Activated CD8-positive, alpha-beta T cell treated with anti-CD3 and anti-CD28 coated beads for 36 hours (primary cell): ENCODE data around the gene LRRFIP2. TPM values are rescaled to one million over a fixed set of nuclear protein-coding genes. Genes with fewer than 3 reads are reported as not detected.

Experiments used
- ATAC-seq: fragments of 200-7000 bp; cut with Tn5 transposase; one replicate; pipeline ENCODE4 v1.10.0; 2021; ENCODE audit warnings: mild to moderate bottlenecking, moderate library complexity
- CTCF ChIA-PET: fragments of 350-600 bp; sonication (Branson Sonifier 250); formaldehyde crosslinking; loops from one replicate; lab custom pipeline; 2021; ENCODE audit warnings: antibody characterized with exemption; lab: Charles Lee
- POLR2A ChIA-PET: fragments of 350-600 bp; sonication (Branson Sonifier 250); formaldehyde crosslinking; loops from one replicate; lab custom pipeline; 2021; ENCODE audit warnings: antibody characterized with exemption; lab: Charles Lee
- DNase-seq: peaks from one replicate; pipeline ENCODE4 v3.0.0-alpha.2; 2020
- H3K27ac Mint-ChIP-seq: one replicate; pipeline ENCODE4 v1.8.0; 2021; ENCODE audit warnings: mild to moderate bottlenecking, mixed read lengths
- H3K27me3 Mint-ChIP-seq: one replicate; pipeline ENCODE4 v1.8.0; 2021; ENCODE audit warnings: mixed read lengths
- H3K36me3 Mint-ChIP-seq: one replicate; pipeline ENCODE4 v1.8.0; 2021; ENCODE audit warnings: low read depth, mixed read lengths
- H3K4me1 Mint-ChIP-seq: one replicate; pipeline ENCODE4 v1.8.0; 2021; ENCODE audit warnings: low read depth, mixed read lengths
- H3K4me3 Mint-ChIP-seq: one replicate; pipeline ENCODE4 v1.8.0; 2021; ENCODE audit warnings: mild to moderate bottlenecking, moderate library complexity, mixed read lengths
- H3K9me3 Mint-ChIP-seq: one replicate; pipeline ENCODE4 v1.8.0; 2021; ENCODE audit warnings: mixed read lengths
- CTCF ChIP-seq: fragments of 200-600 bp; IDR thresholded peaks from one replicate; pipeline ENCODE4 v1.8.0; 2022; ENCODE audit warnings: antibody characterized with exemption, mild to moderate bottlenecking
- intact Hi-C: fragments of 100-400 bp; cut with micrococcal nuclease; formaldehyde crosslinking; loops from one replicate; pipeline ENCODE4 v1.10.0; 2022
- total RNA-seq, 2 experiments: library from RNA; stranded (reverse); gene quantifications; one replicate each; pipeline ENCODE4 v1.2.3, GENCODE V29; 2021

Gene LRRFIP2
- total RNA-seq, 2 experiments from 2014 or later, result 18.7 to 23.1 TPM

GRCh38 chr3:37093481-37093880, 80.9 kb downstream of the LRRFIP2 start:
- intact Hi-C loops, result no loop called here
- Mint-ChIP-seq H3K27me3 (no peaks in the 10 kb centered on the region), H3K4me1 (no peaks in the 10 kb centered on the region), H3K27ac (no peak overlapping the region), H3K4me3 (no peak overlapping the region), H3K9me3 (no peaks in the 10 kb centered on the region), H3K36me3 (peaks cover 4% of the 10 kb centered on the region)
- DNase-seq (no peak), ATAC-seq (no peak)
- POLR2A ChIA-PET, result no interaction called here
- TF ChIP-seq CTCF, result no peak
- CTCF ChIA-PET, result interaction anchor here (1.1 to 1.5 kb wide), 3 partner anchors 10 to 70 kb away, joined by 3 to 4 read pairs (median 3); no protein-coding TSS in a partner anchor

GRCh38 chr3:37092484-37092883, 81.9 kb downstream of the LRRFIP2 start:
- no peak for TF ChIP-seq CTCF
- H3K36me3 Mint-ChIP-seq, result peaks cover 4% of the 10 kb centered on the region

GRCh38 chr3:37087870-37088269, 86.5 kb downstream of the LRRFIP2 start:
- intact Hi-C loops, result no loop called here
- Mint-ChIP-seq H3K27ac (no peak overlapping the region), H3K4me1 (no peaks in the 10 kb centered on the region), H3K27me3 (no peaks in the 10 kb centered on the region), H3K36me3 (peaks cover 4% of the 10 kb centered on the region), H3K4me3 (no peak overlapping the region), H3K9me3 (no peaks in the 10 kb centered on the region)
- no peak for TF ChIP-seq CTCF
- POLR2A ChIA-PET, result no interaction called here
- CTCF ChIA-PET, result no interaction called here
- DNase-seq (no peak), ATAC-seq (no peak)

More at GRCh38 chr3:37092484-37092883, 81.9 kb downstream of the LRRFIP2 start:
- ATAC-seq (no peak), DNase-seq (no peak)
- H3K27me3 Mint-ChIP-seq, result no peaks in the 10 kb centered on the region
- no peak overlapping the region for H3K4me3 Mint-ChIP-seq
- H3K27ac Mint-ChIP-seq, result no peak overlapping the region
- intact Hi-C loops, result no loop called here
- ChIA-PET POLR2A (no interaction called here), CTCF (interaction anchor here (1.1 to 1.5 kb wide), 2 partner anchors 11 to 71 kb away, joined by 3 to 4 read pairs; no protein-coding TSS in a partner anchor)
- H3K9me3 Mint-ChIP-seq, result no peaks in the 10 kb centered on the region
- no peaks in the 10 kb centered on the region for H3K4me1 Mint-ChIP-seq

- Mint-ChIP-seq H3K27ac (no peak overlapping the region), H3K4me1 (no peaks in the 10 kb centered on the region), H3K9me3 (no peaks in the 10 kb centered on the region), H3K36me3 (peaks cover 4% of the 10 kb centered on the region), H3K4me3 (no peak overlapping the region), H3K27me3 (no peaks in the 10 kb centered on the region)
- intact Hi-C loops, result no loop called here
- no peak for DNase-seq
- CTCF ChIA-PET, result no interaction called here
- no peak for ATAC-seq
- TF ChIP-seq CTCF, result no peak
- POLR2A ChIA-PET, result no interaction called here
Measured at GRCh38 chr3:37086918-37087317, 87.5 kb downstream of the LRRFIP2 start.

GRCh38 chr3:37082317-37082716, 92.1 kb downstream of the LRRFIP2 start:
- TF ChIP-seq CTCF, result no peak
- no peak for DNase-seq
- H3K27ac Mint-ChIP-seq, result no peak overlapping the region
- no peak for ATAC-seq
- no peaks in the 10 kb centered on the region for H3K36me3 Mint-ChIP-seq
- H3K27me3 Mint-ChIP-seq, result no peaks in the 10 kb centered on the region
- H3K4me3 Mint-ChIP-seq, result no peak overlapping the region
- no peaks in the 10 kb centered on the region for H3K4me1 Mint-ChIP-seq
- intact Hi-C loops, result no loop called here
- ChIA-PET CTCF (no interaction called here), POLR2A (no interaction called here)
- no peaks in the 10 kb centered on the region for H3K9me3 Mint-ChIP-seq
